HepG2 (cell line): ENCODE measurements around the gene GYS2. TPM values are rescaled to one million over a fixed set of nuclear protein-coding genes. Genes with fewer than 3 reads are reported as not detected.

Source experiments
- ATAC-seq: fragments of 200-7000 bp; cut with Tn5 transposase; 3 replicates; pipeline ENCODE4 v1.9.1; 2020; ENCODE audit warnings: mild to moderate bottlenecking, moderate library complexity
- BruUV-seq: library from RNA; stranded (reverse); fragments of 400-500 nt; replicated peaks from 2 replicates; lab custom pipeline; 2021; lab: Mats Ljungman, UMichigan
- CTCF ChIA-PET: fragments of 300-600 bp; formaldehyde crosslinking; extraction: SDS; loops from one replicate; lab custom pipeline; 2021; ENCODE audit warnings: low total read pairs, inconsistent platforms, low intra/inter-chr PET ratio; lab: Yijun Ruan, JAX
- POLR2A ChIA-PET: fragments of 350-600 bp; sonication (Branson Sonifier 250); formaldehyde crosslinking; loops from one replicate; lab custom pipeline; 2020; ENCODE audit warnings: antibody characterized with exemption, inconsistent platforms; lab: Yijun Ruan, JAX
- DNase-seq: peaks from one replicate; pipeline ENCODE4 v3.0.0-alpha.2; 2015; ENCODE audit warnings: low spot score
- FAIRE-seq: peaks from 3 replicates; lab custom pipeline; 2011; peaks lifted over from hg19 to GRCh38; lab: Jason Lieb, UNC
- H2AFZ ChIP-seq: one replicate; pipeline ENCODE4 v1.6.1; 2011; ENCODE audit warnings: low read length, inconsistent platforms
- H3K27ac ChIP-seq: fragments of 300-600 bp; 3 replicates; pipeline ENCODE4 v1.8.0; 2011; ENCODE audit warnings: mixed run types, mild to moderate bottlenecking, mixed read lengths, low read length, inconsistent platforms; ENCODE audit not compliant: insufficient read depth; ENCODE audit errors: extremely low read length
- H3K27me3 ChIP-seq, 2 experiments: fragments of 200-600 bp in 1 of 2; 2 replicates in 1 of 2; 3 replicates in 1 of 2; pipeline versions ENCODE4 v1.6.0 to v1.8.0; 2011; ENCODE audit warnings: low read length in 2 of 2, mild to moderate bottlenecking in 2 of 2, moderate library complexity in 2 of 2, inconsistent platforms in 1 of 2; ENCODE audit not compliant: insufficient read depth in 2 of 2, control insufficient read depth in 1 of 2
- H3K36me3 ChIP-seq, 2 experiments: fragments of 200-600 bp in 1 of 2; replicated peaks in 1 of 2; 2 replicates in 1 of 2; 3 replicates in 1 of 2; pipeline versions ENCODE4 v1.5.1 to v1.8.0; 2011; ENCODE audit warnings: low read length in 2 of 2, inconsistent platforms in 1 of 2; ENCODE audit not compliant: insufficient read depth in 2 of 2, control insufficient read depth in 1 of 2
- H3K4me1 ChIP-seq: 2 replicates; pipeline ENCODE4 v1.5.1; 2012; ENCODE audit warnings: low read length, inconsistent platforms; ENCODE audit not compliant: insufficient read depth
- H3K4me2 ChIP-seq: 2 replicates; pipeline ENCODE4 v1.6.0; 2011; ENCODE audit warnings: low read depth, low read length, inconsistent platforms
- H3K4me3 ChIP-seq, 3 experiments: fragments of 200-600 bp in 1 of 3; sonication (generic), shearing (Covaris generic) in 1 of 3; replicated peaks in 1 of 3; 2 replicates each; pipeline ENCODE4 v1.5.1; 2011 to 2016; ENCODE audit warnings: low read length in 3 of 3, inconsistent platforms in 2 of 3, low read depth in 2 of 3, mild to moderate bottlenecking in 2 of 3, control low read depth in 1 of 3, mixed read lengths in 1 of 3; ENCODE audit not compliant: insufficient read depth in 1 of 3
- H3K79me2 ChIP-seq: one replicate; pipeline ENCODE4 v1.6.1; 2011; ENCODE audit warnings: low read length, inconsistent platforms; ENCODE audit not compliant: insufficient read depth
- H3K9ac ChIP-seq: 2 replicates; pipeline ENCODE4 v1.6.0; 2011; ENCODE audit warnings: mild to moderate bottlenecking, low read depth, low read length, inconsistent platforms; ENCODE audit not compliant: insufficient read depth
- H3K9me3 ChIP-seq: 2 replicates; pipeline ENCODE4 v1.5.1; 2012; ENCODE audit warnings: mild to moderate bottlenecking, low read length
- H4K20me1 ChIP-seq: 2 replicates; pipeline ENCODE4 v1.6.0; 2011; ENCODE audit warnings: inconsistent platforms, mild to moderate bottlenecking, low read length, moderate library complexity; ENCODE audit not compliant: insufficient read depth
- ARHGAP35 ChIP-seq: sonication (generic); formaldehyde crosslinking; IDR thresholded peaks from 2 replicates; pipeline ENCODE4 v1.9.0; 2022; ENCODE audit warnings: mild to moderate bottlenecking, inconsistent platforms, moderate library complexity, missing genetic modification reagents, borderline replicate concordance
- ARID2 ChIP-seq: sonication (generic); formaldehyde crosslinking; IDR thresholded peaks from 2 replicates; pipeline ENCODE4 v1.8.1; 2022; ENCODE audit warnings: mild to moderate bottlenecking, missing genetic modification reagents, borderline replicate concordance
- RAD51 ChIP-seq: fragments of 450-650 bp; IDR thresholded peaks from 2 replicates; pipeline ENCODE4 v1.6.1; 2016; ENCODE audit warnings: borderline replicate concordance
- RXRB ChIP-seq: IDR thresholded peaks from 2 replicates; pipeline ENCODE4 v1.6.1; 2016; ENCODE audit warnings: borderline replicate concordance, missing genetic modification reagents, missing compliant biosample characterization
- SIN3A ChIP-seq: IDR thresholded peaks from 2 replicates; pipeline ENCODE4 v1.6.1; 2011; ENCODE audit warnings: low read depth, mild to moderate bottlenecking, control low read depth, low read length, borderline replicate concordance
- SP5 ChIP-seq: IDR thresholded peaks from 2 replicates; pipeline ENCODE4 v1.6.1; 2016; ENCODE audit warnings: low read depth, borderline replicate concordance
- ZBTB3 ChIP-seq: sonication (generic); formaldehyde crosslinking; IDR thresholded peaks from 2 replicates; pipeline ENCODE4 v1.4.0; 2020; ENCODE audit warnings: low read depth, mild to moderate bottlenecking, moderate library complexity, missing genetic modification reagents, borderline replicate concordance
- ZKSCAN5 ChIP-seq: sonication (generic); formaldehyde crosslinking; IDR thresholded peaks from 2 replicates; pipeline ENCODE4 v1.5.1; 2020; ENCODE audit warnings: mild to moderate bottlenecking, missing genetic modification reagents
- ZNF567 ChIP-seq: sonication (generic); formaldehyde crosslinking; IDR thresholded peaks from 2 replicates; pipeline ENCODE4 v1.8.1; 2023; ENCODE audit warnings: mild to moderate bottlenecking, missing genetic modification reagents, borderline replicate concordance
- ZNF724P ChIP-seq: sonication (generic); formaldehyde crosslinking; IDR thresholded peaks from 2 replicates; pipeline ENCODE4 v1.8.0; 2022; ENCODE audit warnings: missing genetic modification reagents, borderline replicate concordance
- ZNF780A ChIP-seq: sonication (generic); formaldehyde crosslinking; IDR thresholded peaks from 2 replicates; pipeline ENCODE4 v1.8.0; 2022; ENCODE audit warnings: mild to moderate bottlenecking, missing genetic modification reagents, moderate library complexity
- ZNF790 ChIP-seq: sonication (generic); formaldehyde crosslinking; IDR thresholded peaks from 2 replicates; pipeline ENCODE4 v1.8.0; 2022; ENCODE audit warnings: missing genetic modification reagents, mild to moderate bottlenecking, borderline replicate concordance
- WGBS: methylation state at CpG from one replicate; pipeline ENCODE4 v1.1.6; 2017; ENCODE audit warnings: low lambda C conversion rate; 5-methylcytosine and 5-hydroxymethylcytosine counted together
- in situ Hi-C: cut with HindIII; loops from 2 replicates; pipeline ENCODE4 v1.10.0; 2017; ENCODE audit warnings: low pct_unique_long_range_greater_than_20kb; ENCODE audit not compliant: extremely low pct_ligation_motif_present
- intact Hi-C: fragments of 100-400 bp; cut with micrococcal nuclease; formaldehyde crosslinking; loops from one replicate; pipeline ENCODE4 v1.10.0; 2022; ENCODE audit not compliant: unreplicated experiment
- polyA plus RNA-seq, 8 experiments: library from polyadenylated mRNA; depleted of rRNA in 3 of 8; stranded (reverse) in 7 of 8; unstranded in 1 of 8; fragments of >200 nt; fragmentation: Illumina TruSeq in 4 of 8; extraction: Trizol in 4 of 8; gene quantifications; 2 replicates each; pipeline versions ENCODE4 v1.2.1 to v1.2.3, GENCODE V29; 2011 to 2016; ENCODE audit warnings: low read depth in 4 of 8, missing spikeins in 1 of 8, mixed read lengths in 1 of 8; ENCODE audit not compliant: insufficient read depth in 1 of 8
- total RNA-seq, 5 experiments: library from RNA; depleted of rRNA; stranded (reverse); fragments of >200 nt; fragmentation: Illumina TruSeq; extraction: Trizol; gene quantifications; 2 replicates each; pipeline ENCODE4 v1.2.3, GENCODE V29; 2016; ENCODE audit warnings: low read depth in 1 of 5
- TF ChIP-seq, protein P1 (sequence below): fragments of 450-650 bp; IDR thresholded peaks from 2 replicates; pipeline ENCODE4 v1.6.1; 2017; ENCODE audit warnings: mild to moderate bottlenecking
- TF ChIP-seq, protein P2 (sequence below): sonication (generic); formaldehyde crosslinking; IDR thresholded peaks from 2 replicates; pipeline ENCODE4 v1.5.0; 2020; ENCODE audit warnings: missing genetic modification reagents

The GYS2 gene
- total and polyA plus RNA-seq, 2 of the 13 experiments (the other 11 are each of a cell fraction or from before 2014, with no cell fraction given): not detected

DNA sequence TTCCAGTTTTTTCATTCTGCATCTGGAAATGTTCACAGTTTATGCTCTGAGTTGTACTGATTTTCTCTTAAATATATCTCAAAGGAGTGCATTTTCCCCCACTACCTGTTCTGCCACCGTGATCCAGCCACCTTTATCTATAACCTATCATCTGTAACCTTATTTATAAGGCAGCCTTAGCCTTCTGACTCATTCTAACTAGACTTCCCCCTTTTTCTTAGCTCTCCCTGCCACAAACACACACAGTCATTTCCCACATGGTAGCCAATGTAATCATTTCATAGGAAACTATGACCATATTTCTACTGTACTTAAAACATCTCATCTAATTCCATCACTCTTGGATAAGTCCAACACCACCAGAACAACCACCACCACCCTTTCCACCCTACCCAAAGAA is 10.8 kb upstream of the GYS2 start (continued):
- TF ChIP-seq, protein P1, sequence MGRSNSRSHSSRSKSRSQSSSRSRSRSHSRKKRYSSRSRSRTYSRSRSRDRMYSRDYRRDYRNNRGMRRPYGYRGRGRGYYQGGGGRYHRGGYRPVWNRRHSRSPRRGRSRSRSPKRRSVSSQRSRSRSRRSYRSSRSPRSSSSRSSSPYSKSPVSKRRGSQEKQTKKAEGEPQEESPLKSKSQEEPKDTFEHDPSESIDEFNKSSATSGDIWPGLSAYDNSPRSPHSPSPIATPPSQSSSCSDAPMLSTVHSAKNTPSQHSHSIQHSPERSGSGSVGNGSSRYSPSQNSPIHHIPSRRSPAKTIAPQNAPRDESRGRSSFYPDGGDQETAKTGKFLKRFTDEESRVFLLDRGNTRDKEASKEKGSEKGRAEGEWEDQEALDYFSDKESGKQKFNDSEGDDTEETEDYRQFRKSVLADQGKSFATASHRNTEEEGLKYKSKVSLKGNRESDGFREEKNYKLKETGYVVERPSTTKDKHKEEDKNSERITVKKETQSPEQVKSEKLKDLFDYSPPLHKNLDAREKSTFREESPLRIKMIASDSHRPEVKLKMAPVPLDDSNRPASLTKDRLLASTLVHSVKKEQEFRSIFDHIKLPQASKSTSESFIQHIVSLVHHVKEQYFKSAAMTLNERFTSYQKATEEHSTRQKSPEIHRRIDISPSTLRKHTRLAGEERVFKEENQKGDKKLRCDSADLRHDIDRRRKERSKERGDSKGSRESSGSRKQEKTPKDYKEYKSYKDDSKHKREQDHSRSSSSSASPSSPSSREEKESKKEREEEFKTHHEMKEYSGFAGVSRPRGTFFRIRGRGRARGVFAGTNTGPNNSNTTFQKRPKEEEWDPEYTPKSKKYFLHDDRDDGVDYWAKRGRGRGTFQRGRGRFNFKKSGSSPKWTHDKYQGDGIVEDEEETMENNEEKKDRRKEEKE: no peak
- TF ChIP-seq SP5 (CRISPR knock-in tag) (no peak), ZKSCAN5 (no peak), ARID2 (no peak)

DNA sequence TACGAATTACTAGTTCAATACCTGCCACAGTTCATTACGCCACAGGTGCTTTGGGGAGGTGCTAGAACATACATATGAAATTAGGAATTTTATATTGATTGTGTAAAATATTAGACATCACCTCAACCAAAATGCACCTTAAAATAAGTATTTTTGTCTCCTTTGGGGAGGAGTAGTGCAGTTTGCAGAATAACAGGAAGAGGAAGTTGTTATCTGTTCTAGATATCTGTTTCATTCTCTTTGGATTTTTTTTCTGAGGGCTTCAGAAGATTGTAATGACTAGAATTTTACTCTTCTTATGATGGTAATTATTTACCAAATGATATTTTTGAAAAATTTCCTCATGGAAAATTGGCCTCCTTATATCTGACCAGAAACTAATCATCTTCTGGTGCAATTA is 9.9 kb upstream of the GYS2 start:
- H3K27ac ChIP-seq: no peak overlapping the region
- H2AFZ ChIP-seq: no peak overlapping the region
- TF ChIP-seq SIN3A (no peak), ZNF790 (CRISPR knock-in tag) (no peak), RAD51 (no peak), ZNF780A (no peak), RXRB (CRISPR knock-in tag) (no peak), ARHGAP35 (CRISPR knock-in tag) (no peak), ZBTB3 (no peak), ZNF567 (CRISPR knock-in tag) (no peak), ZNF724P (CRISPR knock-in tag) (no peak)
- TF ChIP-seq, protein P2, sequence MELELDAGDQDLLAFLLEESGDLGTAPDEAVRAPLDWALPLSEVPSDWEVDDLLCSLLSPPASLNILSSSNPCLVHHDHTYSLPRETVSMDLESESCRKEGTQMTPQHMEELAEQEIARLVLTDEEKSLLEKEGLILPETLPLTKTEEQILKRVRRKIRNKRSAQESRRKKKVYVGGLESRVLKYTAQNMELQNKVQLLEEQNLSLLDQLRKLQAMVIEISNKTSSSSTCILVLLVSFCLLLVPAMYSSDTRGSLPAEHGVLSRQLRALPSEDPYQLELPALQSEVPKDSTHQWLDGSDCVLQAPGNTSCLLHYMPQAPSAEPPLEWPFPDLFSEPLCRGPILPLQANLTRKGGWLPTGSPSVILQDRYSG: no peak
- H3K4me2 ChIP-seq: no peak overlapping the region
- DNase-seq: no peak
- 26% methylated on average over 2 of the region's 2 CpGs for WGBS
- H3K79me2 ChIP-seq: no peaks in the 10 kb centered on the region
- no peak for FAIRE-seq
- BruUV-seq: no TSS peak
- H3K9me3 ChIP-seq: no peaks in the 10 kb centered on the region
- H3K9ac ChIP-seq: no peak overlapping the region
- no peak for ATAC-seq
- ChIA-PET CTCF (no interaction called here), POLR2A (no interaction called here)
- in situ Hi-C loops (no loop called here), intact Hi-C loops (no loop called here)
- H3K27me3 ChIP-seq: no peaks in the 10 kb centered on the region
- H3K36me3 ChIP-seq: no peaks in the 10 kb centered on the region
- no peaks in the 10 kb centered on the region for H3K4me1 ChIP-seq
- no peak overlapping the region for H3K4me3 ChIP-seq
- H4K20me1 ChIP-seq: no peaks in the 10 kb centered on the region
